IPS DF 4.7 (cell line): ENCODE measurements around the gene EVC2.
"Not testable (repeated sequence)": the region's sequence is repeated elsewhere in the genome, so short reads cannot be mapped to it uniquely, and the experiment has no call there.

Source experiments
- DNase-seq: peaks from one replicate; pipeline ENCODE4 v3.0.0-alpha.2; 2013; ENCODE audit warnings: low spot score; ENCODE audit errors: extremely low read depth

The EVC2 gene

GRCh38 chr4:5746829-5747737 lies 38.7 kb upstream of the EVC2 start:
- no peak for DNase-seq

- no peak for DNase-seq
Measured at GRCh38 chr4:5746250-5746649, 37.9 kb upstream of the EVC2 start.

DNA sequence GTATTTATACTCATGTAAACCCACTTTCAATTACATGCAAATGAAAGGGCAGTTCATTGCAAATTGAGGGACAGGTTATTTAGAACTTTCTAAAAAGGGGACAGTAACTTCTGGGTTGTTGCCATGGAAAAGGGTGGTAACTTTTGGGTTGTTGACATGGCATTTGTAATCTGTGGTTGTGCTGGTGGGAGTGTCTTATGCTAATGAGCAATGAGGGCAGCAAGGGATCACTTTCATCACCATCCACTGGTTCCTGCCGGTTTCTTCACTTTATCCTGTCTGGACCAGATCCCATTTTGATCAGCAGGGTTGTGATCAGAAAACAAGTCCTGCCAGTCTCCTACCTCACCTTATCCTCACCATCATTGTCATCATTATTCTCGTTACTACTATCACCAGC lies 34.6 kb upstream of the EVC2 start:
- DNase-seq: no peak

DNA sequence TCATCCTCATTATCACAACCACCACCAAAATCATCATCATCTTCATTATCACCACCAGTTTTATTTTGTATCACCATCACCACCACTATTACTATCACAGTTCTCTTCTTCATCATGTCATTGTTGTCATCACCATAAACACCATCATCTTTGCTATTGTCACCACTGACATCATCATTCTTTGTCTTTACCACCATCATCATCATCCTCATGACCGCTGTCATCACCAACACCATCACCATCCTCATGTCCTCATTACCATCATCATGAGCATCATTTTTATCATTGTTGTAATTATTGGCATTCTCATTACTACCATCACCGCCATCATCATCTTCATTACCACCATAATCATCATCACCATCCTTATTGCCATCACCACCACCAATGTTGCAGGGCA lies 34.0 kb upstream of the EVC2 start:
- no peak for DNase-seq

- no peak for DNase-seq
Measured at GRCh38 chr4:5738061-5738460, 29.7 kb upstream of the EVC2 start.

DNA sequence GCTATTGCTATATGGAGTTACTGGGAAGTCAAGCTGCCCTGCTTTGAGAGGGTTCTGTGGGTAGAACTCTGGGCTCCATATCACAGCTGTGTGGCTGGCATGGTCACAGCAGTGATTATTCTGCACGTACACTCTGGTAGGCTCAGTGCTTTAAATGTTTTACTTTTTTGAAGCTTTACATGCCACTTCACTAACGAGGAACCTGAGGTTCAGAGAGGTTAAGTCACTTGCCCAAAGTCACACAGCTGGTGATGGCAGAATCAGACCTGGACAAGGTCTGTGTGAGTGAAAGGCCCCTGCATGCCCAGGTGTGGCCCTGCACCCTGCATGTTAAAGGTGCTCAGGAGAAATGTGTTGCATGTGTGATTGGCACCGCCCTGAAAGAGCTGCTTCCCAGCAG lies 27.1 kb upstream of the EVC2 start:
- no peak for DNase-seq

- DNase-seq: no peak
Measured at GRCh38 chr4:5734853-5735252, 26.5 kb upstream of the EVC2 start.

GRCh38 chr4:5732158-5732557 lies 23.8 kb upstream of the EVC2 start:
- no peak for DNase-seq

- DNase-seq: no peak
Measured at GRCh38 chr4:5730993-5731990, 22.9 kb upstream of the EVC2 start.

DNA sequence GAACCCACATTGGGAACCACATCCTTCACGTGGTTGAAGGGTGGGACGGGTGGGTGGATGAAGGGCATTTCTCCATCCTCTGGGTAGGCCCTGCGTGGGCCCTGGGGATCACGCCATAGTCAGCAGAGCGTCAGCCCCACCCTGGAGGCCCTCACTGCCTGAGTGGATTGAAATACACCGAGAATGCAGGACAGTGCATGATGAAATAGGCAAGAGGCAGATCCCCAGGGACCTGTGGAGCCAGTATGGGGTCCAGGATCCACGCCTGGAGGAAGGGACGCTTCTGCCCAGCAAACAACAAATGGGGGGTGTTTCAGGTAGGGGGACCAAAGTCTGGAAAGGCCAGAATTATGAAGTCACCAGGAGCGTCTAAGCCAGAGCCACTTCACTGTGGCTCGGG lies 22.1 kb upstream of the EVC2 start:
- no peak for DNase-seq

DNA sequence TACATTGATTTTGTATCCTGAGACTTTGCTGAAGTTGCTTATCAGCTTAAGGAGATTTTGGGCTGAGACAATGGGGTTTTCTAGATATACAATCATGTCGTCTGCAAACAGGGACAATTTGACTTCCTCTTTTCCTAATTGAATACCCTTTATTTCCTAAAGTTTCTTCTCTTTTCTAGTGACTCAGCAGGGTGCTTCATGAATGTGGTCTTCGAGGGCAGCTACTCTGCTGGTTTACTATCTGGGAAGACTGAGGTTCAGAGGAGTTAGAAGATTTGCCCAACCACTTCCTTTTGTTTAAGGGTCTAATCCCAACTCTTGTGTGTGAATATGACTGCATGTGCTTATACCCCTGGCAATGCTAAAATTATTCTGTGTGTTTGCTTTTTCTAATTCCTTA lies 20.1 kb upstream of the EVC2 start:
- not testable (repeated sequence) for DNase-seq

- no peak for DNase-seq
Measured at GRCh38 chr4:5724377-5724776, 16.0 kb upstream of the EVC2 start.

GRCh38 chr4:5722328-5722727 lies 14.0 kb upstream of the EVC2 start:
- DNase-seq: no peak

- DNase-seq: no peak
Measured at GRCh38 chr4:5721923-5722322, 13.6 kb upstream of the EVC2 start.

GRCh38 chr4:5720980-5721379 lies 12.6 kb upstream of the EVC2 start:
- no peak for DNase-seq

- DNase-seq: no peak
Measured at GRCh38 chr4:5720157-5720850, 11.9 kb upstream of the EVC2 start.

DNA sequence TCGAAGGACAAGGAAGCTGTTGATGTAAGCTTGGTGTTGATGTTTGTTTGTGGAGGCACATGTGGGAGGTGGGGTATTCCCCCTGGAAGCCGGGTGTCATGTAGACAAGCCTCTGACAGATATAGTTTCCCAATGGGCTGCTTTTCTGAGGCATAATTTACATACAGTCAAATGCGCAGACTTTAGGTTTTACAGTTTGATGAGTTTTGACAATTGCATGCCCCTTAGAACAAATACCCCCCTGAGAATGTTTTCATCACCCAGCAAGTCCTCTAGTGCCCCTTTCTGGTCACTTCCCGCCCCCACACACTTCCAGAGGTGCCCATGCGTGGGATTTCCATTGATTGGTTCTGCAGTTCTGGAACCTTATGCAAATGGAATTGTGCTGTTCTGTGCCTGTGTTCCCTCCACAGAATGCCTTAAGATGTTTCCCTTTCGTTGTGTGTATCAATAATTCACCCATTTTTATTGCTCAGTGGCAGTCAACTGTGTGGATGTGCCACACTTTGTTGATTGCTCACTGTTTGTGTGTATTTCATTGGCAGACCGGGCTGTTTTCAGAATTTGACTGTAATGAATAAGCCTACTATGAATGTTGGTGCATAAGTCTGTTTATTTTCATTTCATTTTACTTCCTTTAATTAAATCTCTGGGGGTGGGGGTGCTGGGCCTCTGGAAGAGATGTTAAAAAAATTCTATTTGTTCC lies 11.1 kb upstream of the EVC2 start:
- DNase-seq: no peak

GRCh38 chr4:5718411-5718810 lies 10.1 kb upstream of the EVC2 start:
- DNase-seq: no peak

GRCh38 chr4:5717449-5718158 lies 9.2 kb upstream of the EVC2 start:
- no peak for DNase-seq

GRCh38 chr4:5716391-5716790 lies 8.0 kb upstream of the EVC2 start:
- DNase-seq: no peak
